Panc1 (cell line): ENCODE results near the gene DLGAP3.

Source experiments
- CTCF ChIP-seq: fragments of 450-650 bp; IDR thresholded peaks from 2 replicates; pipeline ENCODE4 v1.5.1; 2017; ENCODE audit warnings: mild to moderate bottlenecking
- POLR2AphosphoS5 ChIP-seq: IDR thresholded peaks from 2 replicates; pipeline ENCODE4 v1.6.1; 2012; ENCODE audit warnings: mild to moderate bottlenecking, low read depth, low read length, moderate library complexity
- REST ChIP-seq, 2 experiments: IDR thresholded peaks; 2 replicates each; pipeline ENCODE4 v1.6.1; 2011 to 2012; ENCODE audit warnings: low read depth in 2 of 2, control low read depth in 1 of 2, low read length in 1 of 2, mild to moderate bottlenecking in 1 of 2, moderate library complexity in 1 of 2; ENCODE audit not compliant: insufficient read depth in 1 of 2
- SIN3A ChIP-seq: IDR thresholded peaks from 2 replicates; pipeline ENCODE4 v1.6.1; 2012; ENCODE audit warnings: low read depth, mild to moderate bottlenecking, low read length, moderate library complexity, borderline replicate concordance; ENCODE audit not compliant: insufficient read depth
- TCF7L2 ChIP-seq: IDR thresholded peaks from 2 replicates; pipeline ENCODE4 v1.6.1; 2011; ENCODE audit warnings: mild to moderate bottlenecking, low read depth, low read length, inconsistent platforms

GRCh38 chr1:34930702-34931071 is 1.2 kb upstream of the DLGAP3 start:
- TF ChIP-seq CTCF (no peak), SIN3A (no peak), REST (IDR thresholded peaks at IDR 0.05; ENCODE audit: insufficient read depth in 1 of 2, low read depth in 2 of 2, low read length in 1 of 2) (no peak), POLR2AphosphoS5 (no peak), TCF7L2 (no peak)
